Stimulated activated CD4-positive, alpha-beta T cell treated with anti-CD3 and anti-CD28 coated beads, Interleukin-2, amount 100 ng/mL, for 48 hours (primary cell): ENCODE results near the gene KIF17.

Experiments
- DNase-seq, 2 donors: peaks; one replicate each; pipeline ENCODE4 v3.0.0-alpha.2; 2020

The KIF17 gene

GRCh38 chr1:20709868-20710267, 7.9 kb downstream of the KIF17 start:
- DNase-seq: no peak

DNA sequence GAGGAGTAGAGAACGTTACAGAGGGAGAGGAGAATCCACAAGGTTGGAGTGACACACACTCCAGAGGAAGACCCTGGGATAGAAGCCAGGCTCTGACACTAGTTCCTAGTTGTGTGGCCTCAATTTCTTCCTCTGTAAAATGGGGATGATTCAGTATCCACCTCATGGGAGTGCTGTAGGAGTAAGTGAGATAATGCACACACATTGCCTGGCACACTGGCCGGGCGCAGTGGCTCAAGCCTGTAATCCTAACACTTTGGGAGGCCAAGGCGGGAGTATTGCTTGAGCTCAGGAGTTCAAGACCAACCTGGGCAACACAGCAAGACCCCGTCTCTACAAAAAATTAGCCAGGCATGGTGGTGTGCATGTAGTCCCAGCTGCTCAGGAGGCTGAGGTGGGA, 8.9 kb downstream of the KIF17 start:
- DNase-seq: no peak

- DNase-seq: no peak
Observed at GRCh38 chr1:20708057-20708456, 9.8 kb downstream of the KIF17 start.

DNA sequence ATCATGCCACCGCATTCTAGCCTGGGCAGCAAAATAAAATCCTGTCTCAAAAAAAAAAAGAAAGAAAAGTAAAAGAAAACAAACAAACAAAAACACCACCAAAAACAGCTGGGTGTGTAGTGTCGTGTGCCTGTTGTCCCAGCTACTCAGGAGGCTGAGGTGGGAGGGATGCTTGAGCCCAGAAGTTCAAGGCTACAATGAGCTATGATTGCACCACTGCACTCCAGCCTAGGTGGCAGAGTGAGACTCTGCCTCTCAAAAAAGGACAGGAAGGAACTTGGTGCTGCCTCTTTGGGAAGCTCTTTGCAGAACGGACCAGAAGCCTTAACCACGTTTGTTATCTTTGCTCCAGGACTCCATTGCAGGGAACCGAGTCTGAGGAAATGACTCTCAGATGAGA, 11.0 kb downstream of the KIF17 start:
- no peak for DNase-seq

- DNase-seq: no peak
Observed at GRCh38 chr1:20705203-20705755, 12.5 kb downstream of the KIF17 start.

DNA sequence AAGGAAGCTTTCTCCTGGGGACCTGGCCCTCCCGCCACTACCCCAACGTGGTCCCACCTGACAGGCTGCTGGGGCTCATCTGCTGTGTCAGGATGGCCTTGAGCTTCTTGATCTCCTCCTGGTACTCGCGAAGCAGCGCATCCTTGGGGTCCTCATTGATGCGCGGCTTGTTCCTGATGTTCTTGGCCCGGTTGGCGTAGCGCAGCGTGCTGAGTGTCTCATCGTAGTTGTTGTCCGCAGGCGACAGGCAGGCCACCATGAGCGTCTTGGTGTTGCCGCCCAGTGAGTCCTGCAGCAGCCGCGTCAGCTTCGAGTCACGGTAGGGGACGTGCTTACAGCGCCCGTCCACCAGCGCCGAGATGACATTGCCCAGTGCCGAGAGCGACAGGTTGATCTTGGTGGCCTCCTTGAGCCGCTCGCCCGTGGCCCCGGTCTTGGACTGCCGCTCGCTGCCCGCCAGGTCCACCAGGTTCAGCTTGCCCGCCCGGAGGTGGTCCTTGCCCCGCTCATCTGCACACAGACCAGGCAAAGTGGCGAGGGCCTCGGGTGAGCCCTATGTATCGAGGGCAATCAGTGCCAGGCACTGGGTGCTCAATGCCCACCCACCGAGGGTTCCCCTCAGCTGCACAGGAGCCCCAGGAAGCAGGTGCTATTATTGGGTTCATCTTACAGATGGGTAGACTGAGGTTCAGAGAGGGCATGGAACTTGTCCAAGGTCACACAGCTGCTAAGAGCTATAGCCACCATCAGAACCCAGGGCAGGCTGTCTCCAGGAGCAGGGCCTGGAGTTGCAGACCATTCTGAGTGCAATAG, 13.2 kb downstream of the KIF17 start:
- DNase-seq: no peak

- no peak for DNase-seq
Observed at GRCh38 chr1:20703124-20703756, 14.6 kb downstream of the KIF17 start.

DNA sequence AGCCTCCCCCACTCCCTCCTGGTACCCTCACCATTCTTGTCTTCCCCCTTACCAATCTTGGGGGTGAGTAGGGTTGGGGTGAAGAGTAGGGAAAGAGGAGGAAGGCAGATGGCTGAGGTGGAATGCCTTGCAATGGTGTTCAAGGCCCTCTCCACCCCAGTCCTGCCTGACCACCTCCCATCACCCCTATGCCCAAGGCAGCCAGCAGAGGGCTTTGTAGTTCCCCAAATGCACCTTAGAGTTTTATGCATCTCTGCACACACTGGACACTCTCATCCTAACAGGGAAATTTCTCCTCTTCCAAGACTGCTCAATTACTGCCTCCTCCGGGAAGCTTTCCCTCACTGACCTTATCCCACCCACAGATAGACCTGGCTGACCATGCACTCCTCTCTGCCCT, 15.4 kb downstream of the KIF17 start:
- no peak for DNase-seq

GRCh38 chr1:20701847-20702246, 16.0 kb downstream of the KIF17 start:
- no peak for DNase-seq

- no peak for DNase-seq
Observed at GRCh38 chr1:20701446-20701845, 16.4 kb downstream of the KIF17 start.

- no peak for DNase-seq
Observed at GRCh38 chr1:20700636-20701215, 17.1 kb downstream of the KIF17 start.

GRCh38 chr1:20699558-20699957, 18.2 kb downstream of the KIF17 start:
- no peak for DNase-seq

- no peak for DNase-seq
Observed at GRCh38 chr1:20698195-20698910, 19.5 kb downstream of the KIF17 start.

DNA sequence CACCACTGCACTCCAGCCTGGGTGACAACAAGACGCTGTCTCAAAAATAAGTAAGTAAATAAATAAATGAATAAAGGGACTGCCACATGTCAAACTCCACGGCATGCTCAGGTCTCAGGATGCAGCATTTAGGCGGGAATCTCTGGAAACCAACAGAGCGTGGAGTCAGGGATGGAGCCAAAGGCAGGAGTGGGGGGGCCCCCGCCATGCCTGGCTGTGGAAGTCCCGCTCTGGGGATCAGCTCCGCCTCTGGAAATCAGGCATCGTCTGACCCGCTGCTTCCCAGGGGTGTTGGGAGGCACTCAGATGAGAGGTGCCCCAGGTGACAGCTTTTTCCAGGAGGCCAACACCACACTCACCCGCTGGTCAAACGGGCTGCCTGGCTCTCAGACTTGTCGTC, 20.2 kb downstream of the KIF17 start:
- DNase-seq: no peak

DNA sequence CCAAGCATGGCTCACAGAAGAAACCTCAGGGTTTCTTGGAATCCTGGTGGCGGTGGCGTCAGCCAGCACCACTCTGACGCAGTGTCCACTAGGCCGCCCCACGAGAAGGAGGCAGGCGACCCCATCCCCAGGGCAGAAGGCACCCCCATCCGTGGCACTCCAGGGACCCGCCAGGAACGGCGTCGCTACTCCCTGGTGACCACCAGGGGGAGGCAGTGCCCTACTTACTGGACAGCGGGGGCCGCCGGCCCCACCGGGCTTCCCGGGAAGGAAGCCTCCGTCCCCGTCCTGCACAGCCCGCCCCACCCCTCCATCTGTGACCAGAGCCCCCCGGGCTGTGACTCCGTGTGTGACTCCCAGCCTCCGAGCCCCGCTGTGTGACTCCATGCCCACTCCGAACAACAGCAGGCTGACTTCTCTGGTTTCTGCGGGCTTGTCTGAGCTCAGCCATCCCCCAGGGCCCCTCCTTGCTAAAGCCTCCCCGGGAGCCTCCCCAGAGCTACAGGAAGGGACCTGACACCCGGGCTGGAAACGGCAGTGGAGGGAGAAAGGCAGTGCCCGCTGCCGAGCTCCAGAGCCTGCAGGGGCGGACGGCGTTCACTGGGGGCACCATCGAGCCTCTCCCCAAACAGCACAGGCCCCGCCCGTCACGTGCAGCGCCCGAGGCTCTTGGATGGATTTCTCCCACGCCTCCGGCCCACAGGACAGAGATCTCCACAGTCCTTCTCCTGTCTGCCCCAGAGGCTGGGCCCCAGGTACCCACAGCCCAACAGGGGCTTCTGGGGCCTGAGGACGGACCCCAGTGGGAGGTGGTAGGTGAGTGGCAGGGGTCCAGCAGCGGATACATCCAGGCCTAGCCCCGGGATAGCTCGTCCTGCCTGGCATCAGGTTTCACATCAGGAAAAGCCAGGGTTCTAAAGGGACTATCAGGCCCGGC, 21.1 kb downstream of the KIF17 start:
- peak; percentile 67 to 76 for DNase-seq

DNA sequence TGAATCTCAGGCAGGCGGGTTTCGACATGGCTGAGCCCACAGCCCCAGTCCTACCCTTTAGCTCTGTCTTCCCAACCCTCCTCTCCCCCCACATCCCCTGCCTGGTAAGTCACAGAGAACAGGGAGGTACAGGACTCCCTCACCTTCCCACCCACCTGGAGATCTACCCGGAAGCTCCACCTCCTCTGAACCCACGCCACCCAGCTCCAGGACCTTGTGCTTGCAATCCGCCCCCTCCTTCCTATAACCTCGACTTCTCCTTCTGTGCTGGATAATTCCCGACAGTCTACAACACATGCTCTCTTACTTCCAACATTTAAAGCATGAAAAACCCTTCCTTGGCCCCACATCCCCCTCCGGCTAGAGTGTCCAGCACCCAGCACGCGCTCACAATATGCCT, 22.3 kb downstream of the KIF17 start:
- DNase-seq: no peak

DNA sequence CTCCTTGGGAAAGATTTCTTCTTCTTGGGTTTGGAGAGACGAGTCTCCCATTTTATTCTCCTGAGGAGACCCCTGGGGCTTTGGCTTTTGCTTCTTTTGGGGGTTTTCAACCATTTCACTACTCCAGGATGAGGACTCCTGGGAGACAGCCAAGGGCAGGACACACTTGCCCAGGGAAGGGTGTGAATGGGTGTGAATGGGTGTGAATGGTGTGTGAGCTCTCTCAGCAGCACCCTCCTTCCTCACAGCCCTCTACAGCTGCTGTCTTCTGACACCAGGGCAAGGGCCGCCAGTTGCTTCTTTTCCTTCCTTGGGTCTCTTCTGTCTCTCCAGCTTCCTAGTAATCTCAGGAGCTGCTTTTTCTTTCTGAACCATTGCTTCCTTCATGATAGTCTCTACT, 24.2 kb downstream of the KIF17 start:
- no peak for DNase-seq

DNA sequence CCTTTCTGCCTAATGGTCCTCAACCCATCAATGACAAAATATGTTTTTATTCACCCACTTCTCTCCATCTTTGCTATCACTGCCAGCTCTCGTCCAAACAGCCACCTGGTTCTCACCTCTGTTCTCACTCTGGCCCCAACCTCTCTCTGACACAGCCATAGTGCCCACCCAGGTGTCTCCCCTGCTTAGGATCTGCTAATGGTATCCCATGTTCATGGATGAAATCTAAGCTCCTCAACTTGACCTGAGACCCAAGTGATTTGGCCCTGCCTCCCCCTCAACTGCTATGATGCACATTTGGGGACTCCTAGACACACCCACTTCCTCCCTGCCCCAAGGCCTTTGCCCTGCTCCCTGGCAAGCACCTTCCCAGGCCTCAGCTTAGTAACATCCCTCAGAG, 25.9 kb downstream of the KIF17 start:
- no peak for DNase-seq

- DNase-seq: no peak
Observed at GRCh38 chr1:20689645-20690056, 28.2 kb downstream of the KIF17 start.

DNA sequence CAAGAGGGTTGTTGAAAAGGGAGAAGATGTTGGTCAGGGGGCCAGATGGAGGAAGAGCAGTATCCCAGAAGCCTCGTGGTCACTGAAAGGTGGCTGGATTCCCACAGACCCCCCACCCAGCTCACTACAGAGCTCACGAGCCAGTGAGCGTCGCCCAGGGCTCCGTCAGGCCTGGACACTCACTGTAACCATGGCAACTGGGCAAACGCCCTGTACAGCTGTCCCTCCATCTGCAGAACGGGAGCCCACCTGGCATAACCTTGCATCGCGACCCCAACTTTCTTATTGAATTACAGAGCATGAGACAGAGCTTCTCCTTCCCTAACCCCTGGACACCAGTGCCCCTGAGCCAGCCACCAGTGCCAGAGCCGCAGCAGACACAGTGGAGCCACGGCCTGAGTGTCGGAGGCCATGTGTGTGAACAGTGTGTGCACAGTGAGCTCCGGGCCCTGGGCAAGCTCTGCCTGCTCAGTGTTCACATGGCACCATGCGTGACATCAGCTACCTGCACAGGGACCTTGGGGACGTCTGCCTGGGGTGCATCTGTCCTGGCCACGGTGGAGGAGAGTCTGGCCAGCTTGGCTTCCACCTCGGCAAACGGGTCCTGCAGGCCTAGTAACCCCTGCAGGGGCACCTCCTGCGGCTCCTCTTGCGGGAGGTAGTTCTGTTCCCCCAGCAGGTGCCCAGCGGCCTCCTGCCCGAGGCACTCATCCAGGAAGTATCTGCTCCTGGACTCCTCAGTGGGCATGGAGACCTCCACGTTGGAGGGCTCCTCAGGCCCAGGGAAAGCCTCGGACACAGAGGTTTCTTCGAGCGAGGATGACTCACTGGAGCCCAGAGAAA, 30.7 kb downstream of the KIF17 start:
- no peak for DNase-seq

DNA sequence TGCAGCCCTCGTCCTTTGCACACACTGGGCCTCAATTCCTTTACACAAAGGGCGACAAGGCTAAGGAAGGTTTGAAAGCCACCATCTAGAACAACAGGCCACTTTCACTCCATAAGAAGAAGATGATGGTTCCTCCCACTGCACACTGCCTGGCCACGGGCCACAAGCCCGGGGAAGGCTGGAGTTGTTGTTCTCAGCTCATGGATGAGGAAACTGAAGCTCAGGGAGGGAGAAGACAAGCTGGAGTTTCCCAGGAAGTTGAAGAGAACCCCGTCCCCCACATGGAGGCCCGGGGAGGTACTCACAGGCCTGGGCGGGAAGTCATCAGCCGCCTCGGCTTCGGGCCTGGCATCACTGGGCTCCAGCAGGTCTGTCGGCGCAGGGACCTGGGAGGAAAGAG, 32.1 kb downstream of the KIF17 start:
- no peak for DNase-seq
